PC-3 (cell line): ENCODE data around the gene ANKRD29. TPM values are rescaled to one million over a fixed set of nuclear protein-coding genes. Genes with fewer than 3 reads are reported as not detected.

ENCODE experiments used
- ATAC-seq: fragments of 200-7000 bp; cut with Tn5 transposase; 2 replicates; pipeline ENCODE4 v1.9.1; 2020; ENCODE audit warnings: mild to moderate bottlenecking, moderate library complexity
- BruUV-seq: library from RNA; stranded (reverse); fragments of 400-500 nt; replicated peaks from 2 replicates; lab custom pipeline; 2021; lab: Mats Ljungman, UMichigan
- CTCF ChIA-PET: fragments of 300-600 bp; sonication (Branson Sonifier 250); formaldehyde crosslinking; loops from one replicate; lab custom pipeline; 2022; ENCODE audit warnings: antibody characterized with exemption; lab: Charles Lee
- POLR2A ChIA-PET: fragments of 300-600 bp; sonication (Branson Sonifier 250); formaldehyde crosslinking; loops from one replicate; lab custom pipeline; 2022; ENCODE audit warnings: antibody characterized with exemption; ENCODE audit not compliant: unreplicated experiment; lab: Charles Lee
- DNase-seq: peaks from one replicate; pipeline ENCODE4 v3.0.0-alpha.2; 2015
- H2AFZ ChIP-seq: fragments of 300-600 bp; sonication (generic); 2 replicates; pipeline ENCODE4 v1.6.0; 2016; ENCODE audit warnings: antibody characterized with exemption, low read length
- H3F3A ChIP-seq: fragments of 300-600 bp; sonication (generic); one replicate; pipeline ENCODE4 v1.6.0; 2017; ENCODE audit warnings: antibody characterized with exemption, low read length, control low read depth, mild to moderate bottlenecking; ENCODE audit not compliant: unreplicated experiment
- H3K27ac ChIP-seq: fragments of 300-600 bp; sonication (generic); 2 replicates; pipeline ENCODE4 v1.5.1; 2016; ENCODE audit warnings: mild to moderate bottlenecking, low read length
- H3K27me3 ChIP-seq: fragments of 300-600 bp; sonication (generic); 2 replicates; pipeline ENCODE4 v1.6.1; 2016; ENCODE audit warnings: low read length, mixed read lengths
- H3K36me3 ChIP-seq: fragments of 300-600 bp; sonication (generic); 2 replicates; pipeline ENCODE4 v1.6.1; 2016; ENCODE audit warnings: low read depth, mixed run types, low read length, mixed read lengths
- H3K4me1 ChIP-seq: fragments of 300-600 bp; sonication (generic); 2 replicates; pipeline ENCODE4 v1.5.1; 2016; ENCODE audit warnings: low read length; ENCODE audit not compliant: insufficient read depth
- H3K4me2 ChIP-seq: fragments of 300-600 bp; sonication (generic); 2 replicates; pipeline ENCODE4 v1.6.0; 2016; ENCODE audit warnings: low read length
- H3K4me3 ChIP-seq: fragments of 300-600 bp; sonication (generic); 2 replicates; pipeline ENCODE4 v1.5.1; 2016; ENCODE audit warnings: mild to moderate bottlenecking, low read length, mixed read lengths
- H3K79me2 ChIP-seq: fragments of 300-600 bp; sonication (generic); 2 replicates; pipeline ENCODE4 v1.6.1; 2017; ENCODE audit warnings: low read length, mixed read lengths
- H3K9ac ChIP-seq: fragments of 300-600 bp; sonication (generic); 2 replicates; pipeline ENCODE4 v1.6.0; 2016; ENCODE audit warnings: mild to moderate bottlenecking, low read length
- H3K9me2 ChIP-seq: fragments of 300-600 bp; sonication (generic); replicated peaks from 2 replicates; pipeline ENCODE4 v1.6.1; 2016; ENCODE audit warnings: mixed run types, low read length, mixed read lengths
- H3K9me3 ChIP-seq: fragments of 300-600 bp; sonication (generic); 2 replicates; pipeline ENCODE4 v1.6.1; 2016; ENCODE audit warnings: low read length, mixed read lengths
- H4K20me1 ChIP-seq: fragments of 300-600 bp; sonication (generic); 2 replicates; pipeline ENCODE4 v1.6.1; 2016; ENCODE audit warnings: low read length, mixed read lengths
- EZH2 ChIP-seq: fragments of 300-600 bp; sonication (generic); IDR thresholded peaks from one replicate; pipeline ENCODE4 v1.6.1; 2017; ENCODE audit warnings: antibody characterized with exemption, mild to moderate bottlenecking, low read length; ENCODE audit not compliant: unreplicated experiment
- EZH2phosphoT487 ChIP-seq: fragments of 300-600 bp; sonication (generic); IDR thresholded peaks from 2 replicates; pipeline ENCODE4 v1.6.1; 2018; ENCODE audit warnings: mild to moderate bottlenecking, antibody characterized with exemption, low read length, borderline replicate concordance
- intact Hi-C: fragments of 100-400 bp; cut with micrococcal nuclease; formaldehyde crosslinking; loops from 2 replicates; pipeline ENCODE4 v1.9.0; 2023
- total RNA-seq: library from RNA; depleted of rRNA; stranded (reverse); fragments of >200 nt; gene quantifications from 2 replicates; pipeline ENCODE4 v1.2.3, GENCODE V29; 2014
- TF ChIP-seq, protein P1 (sequence below): fragments of 300-600 bp; sonication (generic); conservative IDR thresholded peaks from 2 replicates; pipeline ENCODE4 v1.5.1; 2017; ENCODE audit warnings: antibody characterized with exemption, low read depth, mild to moderate bottlenecking, low read length

ANKRD29 gene
- total RNA-seq, 1 experiment from 2014 or later = 31.0 TPM

DNA sequence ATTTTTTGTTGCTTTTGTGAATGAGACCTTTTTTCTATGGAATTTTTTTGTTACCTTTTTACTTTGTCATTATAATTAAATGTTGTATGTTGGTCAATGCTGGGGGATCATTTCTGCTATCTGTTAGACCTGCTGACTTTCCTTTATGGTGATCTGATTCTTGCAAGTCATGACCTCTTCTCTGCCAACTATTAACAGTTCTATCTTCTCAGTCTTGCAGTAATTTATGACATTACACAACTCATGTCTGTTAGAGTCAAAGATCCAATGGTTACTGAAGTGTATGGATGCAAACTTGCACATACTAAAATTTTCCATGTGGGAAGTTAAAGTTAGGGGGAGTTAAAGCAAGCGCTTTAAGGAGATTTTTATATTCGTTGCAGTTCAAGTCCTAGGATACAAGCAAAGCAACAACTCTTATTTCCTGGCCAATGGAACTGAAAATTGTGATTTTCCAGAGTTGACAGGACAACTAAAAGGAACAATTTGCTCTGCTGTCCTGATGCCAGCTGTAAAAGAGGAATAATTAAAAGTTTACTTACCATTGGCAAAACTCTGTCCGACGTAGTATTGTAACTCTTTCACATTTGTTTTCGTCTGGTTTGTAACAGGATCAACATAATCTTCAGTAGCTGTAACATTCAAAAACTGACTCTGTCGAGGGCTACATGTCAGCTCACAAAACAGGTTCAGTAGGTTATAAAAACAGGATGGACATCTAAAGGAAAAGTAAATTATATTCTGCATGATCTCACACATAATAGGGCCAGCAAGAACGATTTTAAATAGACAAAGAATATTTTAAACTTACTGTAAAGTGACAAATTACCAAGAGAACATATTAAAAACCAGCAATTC, 94.2 kb downstream of the ANKRD29 start:
- no TSS peak for BruUV-seq

GRCh38 chr18:23567671-23568070, 95.0 kb downstream of the ANKRD29 start:
- H4K20me1 ChIP-seq = no peaks in the 10 kb centered on the region
- no peaks in the 10 kb centered on the region for H3K27me3 ChIP-seq
- no peak overlapping the region for H3K27ac ChIP-seq
- H3K9ac ChIP-seq = no peak overlapping the region
- H3K36me3 ChIP-seq = peaks cover 70% of the 10 kb centered on the region
- H3F3A ChIP-seq = no peaks in the 10 kb centered on the region
- ATAC-seq (no peak), DNase-seq (no peak)
- TF ChIP-seq EZH2 (no peak), EZH2phosphoT487 (no peak)
- TF ChIP-seq, protein P1, sequence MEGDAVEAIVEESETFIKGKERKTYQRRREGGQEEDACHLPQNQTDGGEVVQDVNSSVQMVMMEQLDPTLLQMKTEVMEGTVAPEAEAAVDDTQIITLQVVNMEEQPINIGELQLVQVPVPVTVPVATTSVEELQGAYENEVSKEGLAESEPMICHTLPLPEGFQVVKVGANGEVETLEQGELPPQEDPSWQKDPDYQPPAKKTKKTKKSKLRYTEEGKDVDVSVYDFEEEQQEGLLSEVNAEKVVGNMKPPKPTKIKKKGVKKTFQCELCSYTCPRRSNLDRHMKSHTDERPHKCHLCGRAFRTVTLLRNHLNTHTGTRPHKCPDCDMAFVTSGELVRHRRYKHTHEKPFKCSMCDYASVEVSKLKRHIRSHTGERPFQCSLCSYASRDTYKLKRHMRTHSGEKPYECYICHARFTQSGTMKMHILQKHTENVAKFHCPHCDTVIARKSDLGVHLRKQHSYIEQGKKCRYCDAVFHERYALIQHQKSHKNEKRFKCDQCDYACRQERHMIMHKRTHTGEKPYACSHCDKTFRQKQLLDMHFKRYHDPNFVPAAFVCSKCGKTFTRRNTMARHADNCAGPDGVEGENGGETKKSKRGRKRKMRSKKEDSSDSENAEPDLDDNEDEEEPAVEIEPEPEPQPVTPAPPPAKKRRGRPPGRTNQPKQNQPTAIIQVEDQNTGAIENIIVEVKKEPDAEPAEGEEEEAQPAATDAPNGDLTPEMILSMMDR = no peak
- H3K4me2 ChIP-seq = no peak overlapping the region
- ChIA-PET POLR2A (no interaction called here), CTCF (no interaction called here)
- peaks cover 5% of the 10 kb centered on the region for H3K79me2 ChIP-seq
- intact Hi-C loops = no loop called here
- no peaks in the 10 kb centered on the region for H3K9me2 ChIP-seq
- H2AFZ ChIP-seq = no peak overlapping the region
- H3K9me3 ChIP-seq = no peaks in the 10 kb centered on the region
- no peaks in the 10 kb centered on the region for H3K4me1 ChIP-seq
- no TSS peak for BruUV-seq
- H3K4me3 ChIP-seq = no peak overlapping the region

More for the DNA sequence above, 94.2 kb downstream of the ANKRD29 start:
- Histone ChIP-seq H2AFZ (no peak overlapping the region), H3K9me2 (no peaks in the 10 kb centered on the region), H3K27me3 (no peaks in the 10 kb centered on the region), H3K36me3 (peaks cover 74% of the 10 kb centered on the region), H3K9me3 (no peaks in the 10 kb centered on the region), H3K9ac (no peak overlapping the region), H3K27ac (no peak overlapping the region), H3K4me2 (no peak overlapping the region), H4K20me1 (peaks cover 6% of the 10 kb centered on the region; the same call in 1 of the 2 replicates), H3K79me2 (peaks cover 13% of the 10 kb centered on the region), H3K4me3 (no peak overlapping the region), H3F3A (no peaks in the 10 kb centered on the region), H3K4me1 (peaks cover under 1% of the 10 kb centered on the region)
- ATAC-seq = no peak; the same call in 1 of the 2 replicates
- intact Hi-C loops = no loop called here
- TF ChIP-seq EZH2phosphoT487 (no peak), EZH2 (no peak)
- TF ChIP-seq, protein P1 = no peak
- ChIA-PET CTCF (no interaction called here), POLR2A (no interaction called here)
- no peak for DNase-seq
